CD8-positive, alpha-beta memory T cell (primary cell): ENCODE data around the gene ERP44. TPM values are rescaled to one million over a fixed set of nuclear protein-coding genes. Genes with fewer than 3 reads are reported as not detected.
"Not testable (repeated sequence)": the region's sequence is repeated elsewhere in the genome, so short reads cannot be mapped to it uniquely, and the experiment has no call there.

Source experiments
- CTCF ChIA-PET: fragments of 350-600 bp; sonication (Branson Sonifier 250); formaldehyde crosslinking; loops from one replicate; lab custom pipeline; 2021; ENCODE audit warnings: antibody characterized with exemption; lab: Charles Lee
- POLR2A ChIA-PET: fragments of 350-600 bp; sonication (Branson Sonifier 250); formaldehyde crosslinking; loops from one replicate; lab custom pipeline; 2021; ENCODE audit warnings: antibody characterized with exemption; lab: Charles Lee
- DNase-seq, 5 donors: peaks; one replicate each; pipeline versions ENCODE4 v3.0.0 to v3.0.0-alpha.2; 2020 to 2022; ENCODE audit warnings: mixed read lengths in 1 of 5
- H3K27ac ChIP-seq: one replicate; pipeline ENCODE4 v1.7.0; 2013; ENCODE audit warnings: low read depth, mild to moderate bottlenecking, low read length, moderate library complexity
- H3K27me3 ChIP-seq: 2 replicates; pipeline ENCODE4 v1.7.0; 2013; ENCODE audit warnings: low read length, mild to moderate bottlenecking; ENCODE audit not compliant: insufficient read depth, poor library complexity, severe bottlenecking
- H3K36me3 ChIP-seq: 2 replicates; pipeline ENCODE4 v1.7.0; 2013; ENCODE audit warnings: mild to moderate bottlenecking, low read length, moderate library complexity; ENCODE audit not compliant: insufficient read depth
- H3K4me1 ChIP-seq: 2 replicates; pipeline ENCODE4 v1.7.0; 2013; ENCODE audit warnings: mild to moderate bottlenecking, low read length, moderate library complexity; ENCODE audit not compliant: insufficient read depth
- H3K4me3 ChIP-seq: 2 replicates; pipeline ENCODE4 v1.7.0; 2013; ENCODE audit warnings: mild to moderate bottlenecking, low read length
- H3K9me3 ChIP-seq: 2 replicates; pipeline ENCODE4 v1.7.0; 2013; ENCODE audit warnings: mild to moderate bottlenecking, low read length
- H3K27ac Mint-ChIP-seq, 8 donors: one replicate each; pipeline ENCODE4 v1.8.0; 2020 to 2021; ENCODE audit warnings: mixed read lengths in 8 of 8, mild to moderate bottlenecking in 6 of 8, inconsistent platforms in 3 of 8, moderate library complexity in 3 of 8
- H3K27me3 Mint-ChIP-seq, 2 donors: one replicate each; pipeline ENCODE4 v1.8.0; 2020 to 2021; ENCODE audit warnings: mixed read lengths in 2 of 2, mild to moderate bottlenecking in 1 of 2, moderate library complexity in 1 of 2
- H3K36me3 Mint-ChIP-seq, 3 donors: one replicate each; pipeline ENCODE4 v1.8.0; 2020 to 2021; ENCODE audit warnings: mixed read lengths in 3 of 3, inconsistent platforms in 1 of 3, mild to moderate bottlenecking in 1 of 3
- H3K4me1 Mint-ChIP-seq, 3 donors: one replicate each; pipeline ENCODE4 v1.8.0; 2020 to 2021; ENCODE audit warnings: mixed read lengths in 3 of 3, inconsistent platforms in 1 of 3, mild to moderate bottlenecking in 1 of 3
- H3K4me3 Mint-ChIP-seq, 7 donors: one replicate each; pipeline ENCODE4 v1.8.0; 2020 to 2021; ENCODE audit warnings: mixed read lengths in 7 of 7, mild to moderate bottlenecking in 6 of 7, moderate library complexity in 4 of 7, inconsistent platforms in 2 of 7
- H3K9me3 Mint-ChIP-seq, 5 donors: one replicate each; pipeline ENCODE4 v1.8.0; 2020 to 2022; ENCODE audit warnings: mixed read lengths in 5 of 5, mild to moderate bottlenecking in 3 of 5, moderate library complexity in 2 of 5, inconsistent platforms in 1 of 5
- polyA plus RNA-seq: library from polyadenylated mRNA; unstranded; fragments of 300-500 nt; fragmentation: Illumina TruSeq; gene quantifications from one replicate; pipeline ENCODE4 v1.2.3, GENCODE V29; 2021
- total RNA-seq, 2 experiments: library from RNA; stranded (reverse); gene quantifications; one replicate each; pipeline ENCODE4 v1.2.3, GENCODE V29; 2021

Gene ERP44
- total and polyA plus RNA-seq, 3 experiments from 2014 or later, result 16.0 to 40.6 (median 16.8) TPM

GRCh38 chr9:100098046-100098886 is 534 bp downstream of the ERP44 start:
- Histone ChIP-seq H3K36me3 (no peaks in the 10 kb centered on the region), H3K4me3 (peak overlapping the region; percentile 94), H3K4me1 (peaks cover 29% of the 10 kb centered on the region), H3K27me3 (no peaks in the 10 kb centered on the region), H3K27ac (peak overlapping the region; percentile 85), H3K9me3 (no peaks in the 10 kb centered on the region)
- Mint-ChIP-seq H3K36me3 (peaks cover 0 to 26% (median 2%) of the 10 kb centered on the region in 3 donors), H3K4me3 (peak overlapping the region; percentile 98 to 100 (median 100)), H3K4me1 (peaks cover 47 to 62% (median 58%) of the 10 kb centered on the region in 3 donors), H3K9me3 (no peaks in the 10 kb centered on the region), H3K27ac (peak overlapping the region; percentile 87 to 100 (median 98)), H3K27me3 (no peaks in the 10 kb centered on the region)
- DNase-seq, result peak in 4 of 5 donors; percentile 18 to 51 (median 44)
- POLR2A ChIA-PET, result no interaction called here
- CTCF ChIA-PET, result no interaction called here

GRCh38 chr9:100096378-100096916 is 2.4 kb downstream of the ERP44 start:
- Histone ChIP-seq H3K27me3 (no peaks in the 10 kb centered on the region), H3K27ac (no peak overlapping the region), H3K36me3 (no peaks in the 10 kb centered on the region), H3K4me3 (no peak overlapping the region), H3K4me1 (peaks cover 35% of the 10 kb centered on the region), H3K9me3 (no peaks in the 10 kb centered on the region)
- Mint-ChIP-seq H3K4me3 (peak overlapping the region in 4 of 7 donors; percentile 2 to 87 (median 32)), H3K27me3 (no peaks in the 10 kb centered on the region), H3K4me1 (peaks cover 61 to 81% (median 77%) of the 10 kb centered on the region in 3 donors), H3K36me3 (peaks cover 0 to 21% (median 1%) of the 10 kb centered on the region in 3 donors), H3K9me3 (no peaks in the 10 kb centered on the region), H3K27ac (peak overlapping the region in 5 of 8 donors; percentile 0 to 73 (median 8))
- CTCF ChIA-PET, result no interaction called here
- POLR2A ChIA-PET, result interaction anchor here (0.6 to 1.0 kb wide), 2 partner anchors 256 to 274 kb away, joined by 3 to 4 read pairs; partner anchors contain the start of gene TEX10
- DNase-seq, result no peak

- H3K36me3 ChIP-seq, H3K9me3 Mint-ChIP-seq, H3K27me3 Mint-ChIP-seq, H3K9me3 ChIP-seq, CTCF ChIA-PET, POLR2A ChIA-PET, H3K27ac ChIP-seq, DNase-seq, H3K27ac Mint-ChIP-seq, H3K4me3 ChIP-seq, H3K27me3 ChIP-seq: not testable (repeated sequence)
- peak overlapping the region in 1 of 7 donors; percentile 46 for H3K4me3 Mint-ChIP-seq
- peaks cover 0 to 20% (median 5%) of the 10 kb centered on the region in 3 donors for H3K36me3 Mint-ChIP-seq
- peaks cover 27% of the 10 kb centered on the region for H3K4me1 ChIP-seq
- peaks cover 60 to 88% (median 72%) of the 10 kb centered on the region in 3 donors for H3K4me1 Mint-ChIP-seq
Measured at GRCh38 chr9:100094411-100094810, 4.4 kb downstream of the ERP44 start.

GRCh38 chr9:100092066-100092465 is 6.7 kb downstream of the ERP44 start:
- Histone ChIP-seq H3K27me3 (no peaks in the 10 kb centered on the region), H3K27ac (no peak overlapping the region), H3K4me3 (no peak overlapping the region), H3K36me3 (no peaks in the 10 kb centered on the region), H3K9me3 (no peaks in the 10 kb centered on the region), H3K4me1 (peaks cover 21% of the 10 kb centered on the region)
- POLR2A ChIA-PET, result no interaction called here
- Mint-ChIP-seq H3K36me3 (peaks cover 0 to 6% (median 5%) of the 10 kb centered on the region in 3 donors), H3K4me1 (peaks cover 63 to 90% (median 79%) of the 10 kb centered on the region in 3 donors), H3K27ac (no peak overlapping the region), H3K4me3 (peak overlapping the region in 1 of 7 donors; percentile 53), H3K9me3 (no peaks in the 10 kb centered on the region), H3K27me3 (no peaks in the 10 kb centered on the region)
- DNase-seq, result no peak
- CTCF ChIA-PET, result no interaction called here

- Histone ChIP-seq H3K4me1 (peaks cover 20% of the 10 kb centered on the region), H3K27me3 (no peaks in the 10 kb centered on the region), H3K27ac (no peak overlapping the region), H3K9me3 (no peaks in the 10 kb centered on the region), H3K36me3 (no peaks in the 10 kb centered on the region), H3K4me3 (no peak overlapping the region)
- ChIA-PET POLR2A (no interaction called here), CTCF (no interaction called here)
- Mint-ChIP-seq H3K36me3 (peaks cover 0 to 6% (median 5%) of the 10 kb centered on the region in 3 donors), H3K27me3 (no peaks in the 10 kb centered on the region), H3K4me3 (no peak overlapping the region), H3K27ac (peak overlapping the region in 1 of 8 donors; percentile 85), H3K4me1 (peaks cover 66 to 90% (median 80%) of the 10 kb centered on the region in 3 donors), H3K9me3 (no peaks in the 10 kb centered on the region)
- no peak for DNase-seq
Measured at GRCh38 chr9:100091650-100092049, 7.2 kb downstream of the ERP44 start.

- Mint-ChIP-seq H3K27me3 (no peaks in the 10 kb centered on the region), H3K4me1 (peaks cover 68 to 90% (median 80%) of the 10 kb centered on the region in 3 donors), H3K27ac (peak overlapping the region in 2 of 8 donors; percentile 12 to 31), H3K36me3 (peaks cover 0 to 6% (median 5%) of the 10 kb centered on the region in 3 donors), H3K9me3 (no peaks in the 10 kb centered on the region), H3K4me3 (no peak overlapping the region)
- no peaks in the 10 kb centered on the region for H3K9me3 ChIP-seq
- POLR2A ChIA-PET, result no interaction called here
- no peak for DNase-seq
- no peaks in the 10 kb centered on the region for H3K27me3 ChIP-seq
- CTCF ChIA-PET, result no interaction called here
- H3K4me1 ChIP-seq, result peaks cover 19% of the 10 kb centered on the region
- no peak overlapping the region for H3K27ac ChIP-seq
- no peak overlapping the region for H3K4me3 ChIP-seq
- H3K36me3 ChIP-seq, result no peaks in the 10 kb centered on the region
Measured at GRCh38 chr9:100090880-100091279, 7.9 kb downstream of the ERP44 start.

- peak overlapping the region; percentile 3 for H3K27ac ChIP-seq
- no peak for DNase-seq
Measured at GRCh38 chr9:100088202-100088601, 10.6 kb downstream of the ERP44 start.

GRCh38 chr9:100087218-100087617 is 11.6 kb downstream of the ERP44 start:
- Histone ChIP-seq H3K4me3 (no peak overlapping the region), H3K4me1 (peaks cover 36% of the 10 kb centered on the region), H3K27me3 (no peaks in the 10 kb centered on the region), H3K36me3 (no peaks in the 10 kb centered on the region), H3K27ac (peak overlapping the region; percentile 14), H3K9me3 (no peaks in the 10 kb centered on the region)
- H3K9me3 Mint-ChIP-seq, result no peaks in the 10 kb centered on the region
- H3K27me3 Mint-ChIP-seq, result no peaks in the 10 kb centered on the region
- POLR2A ChIA-PET, result interaction anchor here (1.4 kb wide), 1 partner anchor 12 kb away, joined by 4 read pairs; the partner anchor contains the start of gene INVS
- peak in 2 of 5 donors; percentile 14 to 18 for DNase-seq
- H3K36me3 Mint-ChIP-seq, result peaks cover 0 to 5% (median 4%) of the 10 kb centered on the region in 3 donors
- peak overlapping the region in 6 of 8 donors; percentile 29 to 77 (median 41) for H3K27ac Mint-ChIP-seq
- H3K4me1 Mint-ChIP-seq, result peaks cover 75 to 94% (median 83%) of the 10 kb centered on the region in 3 donors
- H3K4me3 Mint-ChIP-seq, result peak overlapping the region; percentile 3 to 67 (median 57)
- CTCF ChIA-PET, result no interaction called here

More at GRCh38 chr9:100088202-100088601, 10.6 kb downstream of the ERP44 start:
- no peaks in the 10 kb centered on the region for H3K27me3 Mint-ChIP-seq
- no peaks in the 10 kb centered on the region for H3K9me3 Mint-ChIP-seq
- Histone ChIP-seq H3K27me3 (no peaks in the 10 kb centered on the region), H3K9me3 (no peaks in the 10 kb centered on the region), H3K4me3 (no peak overlapping the region), H3K36me3 (no peaks in the 10 kb centered on the region), H3K4me1 (peaks cover 38% of the 10 kb centered on the region)
- ChIA-PET POLR2A (no interaction called here), CTCF (no interaction called here)
- H3K27ac Mint-ChIP-seq, result peak overlapping the region; percentile 3 to 83 (median 70)
- H3K36me3 Mint-ChIP-seq, result peaks cover 0 to 5% (median 4%) of the 10 kb centered on the region in 3 donors
- H3K4me3 Mint-ChIP-seq, result peak overlapping the region; percentile 3 to 67 (median 57)
- H3K4me1 Mint-ChIP-seq, result peaks cover 75 to 94% (median 83%) of the 10 kb centered on the region in 3 donors
